ENCODE data around the gene KRT4.

GRCh38 chr12:52838609-52839435 is 24.9 kb upstream of the KRT4 start:
- no peak for TF ChIP-seq ARNT (IDR thresholded peaks at IDR 0.05)
- TF ChIP-seq LEF1 (IDR thresholded peaks at IDR 0.05; ENCODE audit: borderline replicate concordance), result no peak
- no peak for TF ChIP-seq FOXM1 (IDR thresholded peaks at IDR 0.05; ENCODE audit: borderline replicate concordance)
- TF ChIP-seq PKNOX1 (IDR thresholded peaks at IDR 0.05), result no peak
- no peak for TF ChIP-seq FOXA1 (IDR thresholded peaks at IDR 0.05)
- no peak for TF ChIP-seq SUZ12 (IDR thresholded peaks at IDR 0.05)
- TF ChIP-seq L3MBTL2 (conservative IDR thresholded peaks at IDR 0.05), result no peak
- TF ChIP-seq BHLHE40 (IDR thresholded peaks at IDR 0.05; ENCODE audit: borderline replicate concordance), result no peak
- no peak for TF ChIP-seq FOXK2 (IDR thresholded peaks at IDR 0.05)
- no peak for TF ChIP-seq ELF4 (IDR thresholded peaks at IDR 0.05)
- no peak for TF ChIP-seq TARDBP (IDR thresholded peaks at IDR 0.05)
- no peak for TF ChIP-seq SP1 (IDR thresholded peaks at IDR 0.05)

Measured in HEK293T (cell line).